ENCODE results near the gene SLAMF7. TPM values are rescaled to one million over a fixed set of nuclear protein-coding genes. Genes with fewer than 3 reads are reported as not detected.

SLAMF7 gene
- polyA plus RNA-seq, 1 experiment: not detected

DNA sequence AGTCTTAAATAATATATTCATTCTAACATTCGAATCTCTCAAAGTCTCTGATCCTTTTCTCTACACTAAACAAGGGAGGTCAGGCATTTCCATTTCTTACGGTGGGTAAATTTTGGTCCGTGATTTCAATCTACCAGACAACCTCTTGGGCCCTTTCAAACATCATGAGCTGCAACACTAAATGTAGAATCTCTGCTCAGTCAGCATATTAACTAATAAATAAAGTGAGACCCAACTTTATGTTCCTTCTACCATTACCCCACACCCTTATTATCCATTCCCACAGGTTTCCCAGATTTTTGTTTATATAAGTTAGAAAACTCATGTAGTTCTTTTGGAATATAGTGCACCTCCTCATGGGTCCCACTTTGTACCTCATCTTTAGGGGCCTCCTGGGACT lies 24.9 kb downstream of the SLAMF7 start:
- Histone ChIP-seq H3K4me3 (ENCODE audit: low read depth, low read length) (no peak overlapping the region), H3K27me3 (ENCODE audit: control insufficient read depth, insufficient read depth, low read length) (no peaks in the 10 kb centered on the region), H3K27ac (ENCODE audit: low read depth, low read length) (no peak overlapping the region), H3K9me3 (ENCODE audit: control insufficient read depth, insufficient read depth, low read length) (no peaks in the 10 kb centered on the region)
- TF ChIP-seq, protein P1, sequence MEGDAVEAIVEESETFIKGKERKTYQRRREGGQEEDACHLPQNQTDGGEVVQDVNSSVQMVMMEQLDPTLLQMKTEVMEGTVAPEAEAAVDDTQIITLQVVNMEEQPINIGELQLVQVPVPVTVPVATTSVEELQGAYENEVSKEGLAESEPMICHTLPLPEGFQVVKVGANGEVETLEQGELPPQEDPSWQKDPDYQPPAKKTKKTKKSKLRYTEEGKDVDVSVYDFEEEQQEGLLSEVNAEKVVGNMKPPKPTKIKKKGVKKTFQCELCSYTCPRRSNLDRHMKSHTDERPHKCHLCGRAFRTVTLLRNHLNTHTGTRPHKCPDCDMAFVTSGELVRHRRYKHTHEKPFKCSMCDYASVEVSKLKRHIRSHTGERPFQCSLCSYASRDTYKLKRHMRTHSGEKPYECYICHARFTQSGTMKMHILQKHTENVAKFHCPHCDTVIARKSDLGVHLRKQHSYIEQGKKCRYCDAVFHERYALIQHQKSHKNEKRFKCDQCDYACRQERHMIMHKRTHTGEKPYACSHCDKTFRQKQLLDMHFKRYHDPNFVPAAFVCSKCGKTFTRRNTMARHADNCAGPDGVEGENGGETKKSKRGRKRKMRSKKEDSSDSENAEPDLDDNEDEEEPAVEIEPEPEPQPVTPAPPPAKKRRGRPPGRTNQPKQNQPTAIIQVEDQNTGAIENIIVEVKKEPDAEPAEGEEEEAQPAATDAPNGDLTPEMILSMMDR (IDR thresholded peaks at IDR 0.05; ENCODE audit: low read depth, low read length): no peak
- DNase-seq (ENCODE audit: low read depth, low spot score): no peak
- POLR2A ChIA-PET: no interaction called here
- CTCF ChIA-PET: no interaction called here

DNA sequence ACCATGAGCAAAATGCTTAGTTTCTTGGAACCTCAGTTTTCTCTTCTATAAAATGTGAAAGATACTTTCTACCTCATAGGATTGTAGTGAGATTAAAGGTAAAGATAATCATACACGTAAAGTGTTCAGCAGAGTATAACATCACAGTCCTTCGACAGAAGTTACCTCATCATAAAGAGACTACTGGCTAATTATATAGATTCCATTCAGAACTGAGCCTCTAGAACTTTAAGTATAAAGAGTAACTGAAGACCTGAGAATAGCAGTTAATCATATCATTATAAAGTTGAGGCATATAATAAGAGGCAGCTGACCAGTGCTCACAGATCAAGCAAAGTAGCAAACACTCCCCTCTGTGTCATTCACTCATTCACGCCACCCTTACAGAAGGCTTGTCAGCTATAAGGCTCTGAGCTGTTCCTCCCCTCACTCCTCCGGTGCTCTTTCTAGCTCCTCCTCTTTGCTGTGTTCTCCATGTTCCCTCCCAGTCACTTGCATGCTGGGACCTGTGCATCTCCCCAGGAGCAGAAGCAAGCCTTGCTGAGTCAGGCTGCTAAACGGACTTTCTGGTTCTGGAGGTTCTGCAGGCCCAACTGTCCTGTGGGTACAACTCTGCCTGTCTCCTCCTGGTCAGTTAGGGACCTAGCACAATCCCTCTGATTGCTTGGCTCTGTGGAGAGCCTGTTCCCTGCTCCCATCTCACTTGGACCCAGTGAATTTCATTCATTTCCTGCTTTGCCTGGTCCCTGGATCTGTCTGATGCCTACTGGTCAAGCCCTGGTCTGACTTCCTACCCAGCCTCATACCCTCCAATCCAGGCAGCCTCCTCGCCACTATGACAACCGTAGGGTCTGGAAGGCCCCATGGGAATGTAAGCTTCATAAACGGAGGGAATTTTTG lies 28.6 kb downstream of the SLAMF7 start:
- H3K27me3 ChIP-seq (ENCODE audit: control insufficient read depth, insufficient read depth, low read length): peaks cover 3% of the 10 kb centered on the region
- TF ChIP-seq, protein P1 (IDR thresholded peaks at IDR 0.05; ENCODE audit: low read depth, low read length): no peak
- POLR2A ChIA-PET: no interaction called here
- H3K9me3 ChIP-seq (ENCODE audit: control insufficient read depth, insufficient read depth, low read length): no peaks in the 10 kb centered on the region
- no peak for DNase-seq (ENCODE audit: low read depth, low spot score)
- CTCF ChIA-PET: interaction anchor here (1.0 to 1.4 kb wide), 3 partner anchors 8 to 40 kb away, joined by 3 to 6 read pairs (median 3); no protein-coding TSS in a partner anchor
- H3K27ac ChIP-seq (ENCODE audit: low read depth, low read length): no peak overlapping the region
- H3K4me3 ChIP-seq (ENCODE audit: low read depth, low read length): no peak overlapping the region

DNA sequence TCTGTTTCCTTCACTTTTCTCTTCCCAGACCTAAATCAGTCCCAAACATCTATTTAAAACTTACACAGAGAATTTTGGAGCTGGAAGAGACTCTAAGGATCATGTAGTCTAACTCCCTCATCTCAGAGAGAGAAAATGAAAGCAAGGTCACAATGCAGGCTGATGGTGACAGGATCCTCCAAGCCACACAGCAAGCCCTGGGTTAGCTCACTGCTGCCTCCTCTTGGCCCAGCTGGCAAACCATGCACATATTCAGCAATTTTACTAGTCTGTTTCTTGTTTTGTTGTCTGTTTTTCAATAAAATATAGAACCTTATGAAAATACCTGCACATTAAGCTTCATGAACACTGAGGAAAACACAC lies 29.2 kb downstream of the SLAMF7 start:
- CTCF ChIA-PET: interaction anchor here (1.0 to 1.4 kb wide), 3 partner anchors 9 to 41 kb away, joined by 3 to 6 read pairs (median 3); no protein-coding TSS in a partner anchor
- TF ChIP-seq, protein P1 (IDR thresholded peaks at IDR 0.05; ENCODE audit: low read depth, low read length): peak; percentile 20; the same call in 1 of the 2 replicates
- H3K4me3 ChIP-seq (ENCODE audit: low read depth, low read length): no peak overlapping the region

DNA sequence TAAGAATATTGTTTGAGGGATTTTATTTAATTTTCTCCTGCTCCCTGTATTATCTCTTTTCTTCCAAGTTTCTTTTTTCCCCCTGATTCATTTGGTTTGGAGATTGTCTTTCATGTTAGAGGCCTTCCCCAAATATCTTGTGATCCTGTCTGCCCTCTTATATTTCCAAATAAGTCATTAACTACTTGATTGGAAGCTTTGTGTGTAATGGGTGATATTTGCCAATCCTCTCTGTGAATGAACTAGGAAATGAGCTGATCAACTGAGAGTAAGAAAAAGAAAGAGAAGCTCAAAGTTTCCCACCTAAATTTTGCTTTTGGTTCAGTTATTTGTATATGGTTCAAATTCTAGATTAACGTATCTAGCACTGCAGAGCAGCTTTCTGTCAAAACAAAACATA lies 33.3 kb downstream of the SLAMF7 start:
- H3K27ac ChIP-seq (ENCODE audit: low read depth, low read length): no peak overlapping the region
- H3K9me3 ChIP-seq (ENCODE audit: control insufficient read depth, insufficient read depth, low read length): no peaks in the 10 kb centered on the region
- H3K27me3 ChIP-seq (ENCODE audit: control insufficient read depth, insufficient read depth, low read length): peaks cover 3% of the 10 kb centered on the region
- POLR2A ChIA-PET: no interaction called here
- no peak for DNase-seq (ENCODE audit: low read depth, low spot score)
- TF ChIP-seq, protein P1 (IDR thresholded peaks at IDR 0.05; ENCODE audit: low read depth, low read length): no peak
- no peak overlapping the region for H3K4me3 ChIP-seq (ENCODE audit: low read depth, low read length)
- CTCF ChIA-PET: no interaction called here

More for the DNA sequence above, 29.2 kb downstream of the SLAMF7 start:
- no peak for DNase-seq (ENCODE audit: low read depth, low spot score)
- Histone ChIP-seq H3K27me3 (ENCODE audit: control insufficient read depth, insufficient read depth, low read length) (peaks cover 3% of the 10 kb centered on the region), H3K27ac (ENCODE audit: low read depth, low read length) (no peak overlapping the region), H3K9me3 (ENCODE audit: control insufficient read depth, insufficient read depth, low read length) (no peaks in the 10 kb centered on the region)
- POLR2A ChIA-PET: no interaction called here

DNA sequence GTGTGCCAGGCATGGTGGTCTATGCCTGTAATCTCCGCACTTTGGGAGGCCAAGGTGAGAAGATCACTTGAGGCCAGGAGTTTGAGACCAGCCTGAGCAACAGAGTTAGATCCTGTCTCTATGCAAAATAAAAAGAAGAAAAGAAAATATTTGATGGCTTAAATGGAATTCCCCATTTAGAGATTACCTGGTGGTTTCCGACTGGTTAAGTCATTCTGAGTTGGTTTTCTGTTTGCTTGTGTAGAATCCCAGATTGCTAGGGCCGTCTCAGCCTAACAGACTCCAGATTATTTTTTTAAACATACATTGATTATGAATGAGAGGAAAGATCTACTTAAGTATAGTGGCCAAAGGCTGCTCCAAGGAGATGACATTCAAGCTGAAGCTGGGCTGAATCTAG lies 34.0 kb downstream of the SLAMF7 start:
- no peak overlapping the region for H3K4me3 ChIP-seq (ENCODE audit: low read depth, low read length)
- no peak overlapping the region for H3K27ac ChIP-seq (ENCODE audit: low read depth, low read length)
- no peak for DNase-seq (ENCODE audit: low read depth, low spot score)
- TF ChIP-seq, protein P1 (IDR thresholded peaks at IDR 0.05; ENCODE audit: low read depth, low read length): no peak
- ChIA-PET POLR2A (no interaction called here), CTCF (no interaction called here)
- H3K9me3 ChIP-seq (ENCODE audit: control insufficient read depth, insufficient read depth, low read length): no peaks in the 10 kb centered on the region
- H3K27me3 ChIP-seq (ENCODE audit: control insufficient read depth, insufficient read depth, low read length): peaks cover 3% of the 10 kb centered on the region
